HepG2 (cell line): Measurements from ENCODE around the gene RNGTT. TPM values are rescaled to one million over a fixed set of nuclear protein-coding genes. Genes with fewer than 3 reads are reported as not detected.

Experiments
- ATAC-seq: fragments of 200-7000 bp; cut with Tn5 transposase; 3 replicates; pipeline ENCODE4 v1.9.1; 2020; ENCODE audit warnings: mild to moderate bottlenecking, moderate library complexity
- BruUV-seq: library from RNA; stranded (reverse); fragments of 400-500 nt; replicated peaks from 2 replicates; lab custom pipeline; 2021; lab: Mats Ljungman, UMichigan
- CTCF ChIA-PET: fragments of 300-600 bp; formaldehyde crosslinking; extraction: SDS; loops from one replicate; lab custom pipeline; 2021; ENCODE audit warnings: low total read pairs, inconsistent platforms, low intra/inter-chr PET ratio; lab: Yijun Ruan, JAX
- POLR2A ChIA-PET: fragments of 350-600 bp; sonication (Branson Sonifier 250); formaldehyde crosslinking; loops from one replicate; lab custom pipeline; 2020; ENCODE audit warnings: antibody characterized with exemption, inconsistent platforms; lab: Yijun Ruan, JAX
- DNase-seq: peaks from one replicate; pipeline ENCODE4 v3.0.0-alpha.2; 2015; ENCODE audit warnings: low spot score
- FAIRE-seq: peaks from 3 replicates; lab custom pipeline; 2011; peaks lifted over from hg19 to GRCh38; lab: Jason Lieb, UNC
- H2AFZ ChIP-seq: one replicate; pipeline ENCODE4 v1.6.1; 2011; ENCODE audit warnings: low read length, inconsistent platforms
- H3K27ac ChIP-seq: fragments of 300-600 bp; 3 replicates; pipeline ENCODE4 v1.8.0; 2011; ENCODE audit warnings: mixed run types, mild to moderate bottlenecking, mixed read lengths, low read length, inconsistent platforms; ENCODE audit not compliant: insufficient read depth; ENCODE audit errors: extremely low read length
- H3K27me3 ChIP-seq, 2 experiments: fragments of 200-600 bp in 1 of 2; 2 replicates in 1 of 2; 3 replicates in 1 of 2; pipeline versions ENCODE4 v1.6.0 to v1.8.0; 2011; ENCODE audit warnings: low read length in 2 of 2, mild to moderate bottlenecking in 2 of 2, moderate library complexity in 2 of 2, inconsistent platforms in 1 of 2; ENCODE audit not compliant: insufficient read depth in 2 of 2, control insufficient read depth in 1 of 2
- H3K36me3 ChIP-seq, 2 experiments: fragments of 200-600 bp in 1 of 2; replicated peaks in 1 of 2; 2 replicates in 1 of 2; 3 replicates in 1 of 2; pipeline versions ENCODE4 v1.5.1 to v1.8.0; 2011; ENCODE audit warnings: low read length in 2 of 2, inconsistent platforms in 1 of 2; ENCODE audit not compliant: insufficient read depth in 2 of 2, control insufficient read depth in 1 of 2
- H3K4me1 ChIP-seq: 2 replicates; pipeline ENCODE4 v1.5.1; 2012; ENCODE audit warnings: low read length, inconsistent platforms; ENCODE audit not compliant: insufficient read depth
- H3K4me2 ChIP-seq: 2 replicates; pipeline ENCODE4 v1.6.0; 2011; ENCODE audit warnings: low read depth, low read length, inconsistent platforms
- H3K4me3 ChIP-seq, 3 experiments: fragments of 200-600 bp in 1 of 3; sonication (generic), shearing (Covaris generic) in 1 of 3; replicated peaks in 1 of 3; 2 replicates each; pipeline ENCODE4 v1.5.1; 2011 to 2016; ENCODE audit warnings: low read length in 3 of 3, inconsistent platforms in 2 of 3, low read depth in 2 of 3, mild to moderate bottlenecking in 2 of 3, control low read depth in 1 of 3, mixed read lengths in 1 of 3; ENCODE audit not compliant: insufficient read depth in 1 of 3
- H3K79me2 ChIP-seq: one replicate; pipeline ENCODE4 v1.6.1; 2011; ENCODE audit warnings: low read length, inconsistent platforms; ENCODE audit not compliant: insufficient read depth
- H3K9ac ChIP-seq: 2 replicates; pipeline ENCODE4 v1.6.0; 2011; ENCODE audit warnings: mild to moderate bottlenecking, low read depth, low read length, inconsistent platforms; ENCODE audit not compliant: insufficient read depth
- H3K9me3 ChIP-seq: 2 replicates; pipeline ENCODE4 v1.5.1; 2012; ENCODE audit warnings: mild to moderate bottlenecking, low read length
- H4K20me1 ChIP-seq: 2 replicates; pipeline ENCODE4 v1.6.0; 2011; ENCODE audit warnings: inconsistent platforms, mild to moderate bottlenecking, low read length, moderate library complexity; ENCODE audit not compliant: insufficient read depth
- CEBPG ChIP-seq: IDR thresholded peaks from 2 replicates; pipeline ENCODE4 v1.6.1; 2016
- SAP130 ChIP-seq: IDR thresholded peaks from 2 replicates; pipeline ENCODE4 v1.6.1; 2016; ENCODE audit warnings: low read depth
- ZNF10 ChIP-seq: sonication (generic); formaldehyde crosslinking; IDR thresholded peaks from 2 replicates; pipeline ENCODE4 v1.4.0; 2020; ENCODE audit warnings: mild to moderate bottlenecking, low read depth, missing genetic modification reagents, borderline replicate concordance
- ZNF224 ChIP-seq: sonication (generic); formaldehyde crosslinking; IDR thresholded peaks from 2 replicates; pipeline ENCODE4 v1.5.0; 2020; ENCODE audit warnings: mild to moderate bottlenecking, missing genetic modification reagents
- WGBS: methylation state at CpG from one replicate; pipeline ENCODE4 v1.1.6; 2017; ENCODE audit warnings: low lambda C conversion rate; 5-methylcytosine and 5-hydroxymethylcytosine counted together
- in situ Hi-C: cut with HindIII; loops from 2 replicates; pipeline ENCODE4 v1.10.0; 2017; ENCODE audit warnings: low pct_unique_long_range_greater_than_20kb; ENCODE audit not compliant: extremely low pct_ligation_motif_present
- intact Hi-C: fragments of 100-400 bp; cut with micrococcal nuclease; formaldehyde crosslinking; loops from one replicate; pipeline ENCODE4 v1.10.0; 2022; ENCODE audit not compliant: unreplicated experiment
- polyA plus RNA-seq, 8 experiments: library from polyadenylated mRNA; depleted of rRNA in 3 of 8; stranded (reverse) in 7 of 8; unstranded in 1 of 8; fragments of >200 nt; fragmentation: Illumina TruSeq in 4 of 8; extraction: Trizol in 4 of 8; gene quantifications; 2 replicates each; pipeline versions ENCODE4 v1.2.1 to v1.2.3, GENCODE V29; 2011 to 2016; ENCODE audit warnings: low read depth in 4 of 8, missing spikeins in 1 of 8, mixed read lengths in 1 of 8; ENCODE audit not compliant: insufficient read depth in 1 of 8
- total RNA-seq, 5 experiments: library from RNA; depleted of rRNA; stranded (reverse); fragments of >200 nt; fragmentation: Illumina TruSeq; extraction: Trizol; gene quantifications; 2 replicates each; pipeline ENCODE4 v1.2.3, GENCODE V29; 2016; ENCODE audit warnings: low read depth in 1 of 5
- TF ChIP-seq, protein P1 (sequence below): sonication (generic); formaldehyde crosslinking; IDR thresholded peaks from 2 replicates; pipeline ENCODE4 v1.4.0; 2020; ENCODE audit warnings: mild to moderate bottlenecking, missing genetic modification reagents
- TF ChIP-seq, protein P2 (sequence below), 2 experiments: sonication (generic) in 1 of 2; formaldehyde crosslinking in 1 of 2; IDR thresholded peaks; 2 replicates each; pipeline versions ENCODE4 v1.4.0 to v1.6.1; 2016 to 2020; ENCODE audit warnings: borderline replicate concordance in 1 of 2, low read depth in 1 of 2, mild to moderate bottlenecking in 1 of 2, missing genetic modification reagents in 1 of 2
- TF ChIP-seq, protein P3 (sequence below): sonication (generic); formaldehyde crosslinking; IDR thresholded peaks from 2 replicates; pipeline ENCODE4 v1.4.0; 2020; ENCODE audit warnings: missing genetic modification reagents, borderline replicate concordance

RNGTT gene
- total and polyA plus RNA-seq, 2 of the 13 experiments (the other 11 are each of a cell fraction or from before 2014, with no cell fraction given), result 6.0 to 22.6 TPM

DNA sequence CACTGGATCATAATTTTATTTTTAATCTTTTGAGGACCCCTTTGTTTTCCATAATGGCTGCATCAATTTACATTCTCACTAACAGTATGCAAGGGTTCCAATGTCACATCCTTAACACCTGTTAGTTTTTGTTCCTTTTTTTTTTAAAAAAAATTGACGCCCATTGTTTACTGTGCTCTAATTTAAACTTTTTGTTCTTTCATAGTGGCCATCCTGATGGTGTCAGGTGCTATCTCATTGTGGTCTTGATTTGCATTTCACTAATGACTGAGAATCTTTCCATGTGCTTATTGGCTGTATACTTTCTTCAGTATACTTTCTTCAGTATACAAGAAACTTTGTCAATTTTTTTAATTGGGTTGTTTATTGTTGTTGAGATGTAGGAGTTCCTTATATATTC lies 347.0 kb downstream of the RNGTT start (continued):
- no peak for TF ChIP-seq SAP130 (CRISPR knock-in tag)
- TF ChIP-seq, all 625 proteins: peak for 0

DNA sequence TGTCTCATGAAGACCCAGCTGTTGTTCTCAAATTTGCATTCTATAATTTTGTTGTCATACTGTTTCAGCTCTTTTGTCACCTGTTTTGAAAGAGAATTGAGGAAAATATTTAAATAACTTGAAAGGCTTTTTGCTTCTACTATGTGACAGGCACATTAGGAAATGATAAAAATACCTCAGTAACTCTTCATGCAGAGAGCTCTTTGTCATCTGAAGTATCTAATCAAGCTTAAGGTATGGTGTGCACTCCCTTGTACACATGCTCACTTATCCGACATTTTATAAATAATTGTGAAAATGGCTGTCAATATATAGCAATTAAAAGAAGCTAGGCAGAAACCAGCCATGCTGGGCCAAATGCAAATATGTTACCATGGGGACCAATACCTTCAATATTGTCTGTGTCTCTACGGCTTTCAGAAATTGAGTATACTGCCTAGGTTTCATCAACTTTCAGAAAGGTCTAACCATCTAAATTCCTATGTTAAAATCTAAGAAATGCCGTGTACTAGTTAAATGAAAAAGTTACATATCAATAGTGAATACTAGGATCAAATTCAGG lies 349.0 kb downstream of the RNGTT start:
- FAIRE-seq (no peak), DNase-seq (no peak), ATAC-seq (no peak)
- no peak overlapping the region for H2AFZ ChIP-seq
- H3K9me3 ChIP-seq, result no peaks in the 10 kb centered on the region
- H3K27me3 ChIP-seq, result no peaks in the 10 kb centered on the region
- H3K4me2 ChIP-seq, result no peak overlapping the region
- H3K27ac ChIP-seq, result no peak overlapping the region
- H3K36me3 ChIP-seq, result peaks cover 3 to 8% of the 10 kb centered on the region in 2 experiments; a peak in 4 of 5 replicates
- H3K4me3 ChIP-seq, result no peak overlapping the region
- TF ChIP-seq, protein P1, sequence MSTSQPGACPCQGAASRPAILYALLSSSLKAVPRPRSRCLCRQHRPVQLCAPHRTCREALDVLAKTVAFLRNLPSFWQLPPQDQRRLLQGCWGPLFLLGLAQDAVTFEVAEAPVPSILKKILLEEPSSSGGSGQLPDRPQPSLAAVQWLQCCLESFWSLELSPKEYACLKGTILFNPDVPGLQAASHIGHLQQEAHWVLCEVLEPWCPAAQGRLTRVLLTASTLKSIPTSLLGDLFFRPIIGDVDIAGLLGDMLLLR (CRISPR knock-in tag), result no peak
- TF ChIP-seq ZNF224 (CRISPR knock-in tag) (no peak), ZNF10 (CRISPR knock-in tag) (no peak), CEBPG (CRISPR knock-in tag) (no peak)
- TF ChIP-seq, protein P2, sequence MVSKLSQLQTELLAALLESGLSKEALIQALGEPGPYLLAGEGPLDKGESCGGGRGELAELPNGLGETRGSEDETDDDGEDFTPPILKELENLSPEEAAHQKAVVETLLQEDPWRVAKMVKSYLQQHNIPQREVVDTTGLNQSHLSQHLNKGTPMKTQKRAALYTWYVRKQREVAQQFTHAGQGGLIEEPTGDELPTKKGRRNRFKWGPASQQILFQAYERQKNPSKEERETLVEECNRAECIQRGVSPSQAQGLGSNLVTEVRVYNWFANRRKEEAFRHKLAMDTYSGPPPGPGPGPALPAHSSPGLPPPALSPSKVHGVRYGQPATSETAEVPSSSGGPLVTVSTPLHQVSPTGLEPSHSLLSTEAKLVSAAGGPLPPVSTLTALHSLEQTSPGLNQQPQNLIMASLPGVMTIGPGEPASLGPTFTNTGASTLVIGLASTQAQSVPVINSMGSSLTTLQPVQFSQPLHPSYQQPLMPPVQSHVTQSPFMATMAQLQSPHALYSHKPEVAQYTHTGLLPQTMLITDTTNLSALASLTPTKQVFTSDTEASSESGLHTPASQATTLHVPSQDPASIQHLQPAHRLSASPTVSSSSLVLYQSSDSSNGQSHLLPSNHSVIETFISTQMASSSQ (IDR thresholded peaks at IDR 0.05; ENCODE audit: low read depth), result no peak
- TF ChIP-seq, protein P2 (CRISPR knock-in tag; IDR thresholded peaks at IDR 0.05; ENCODE audit: borderline replicate concordance), result no peak
- TF ChIP-seq, protein P3, sequence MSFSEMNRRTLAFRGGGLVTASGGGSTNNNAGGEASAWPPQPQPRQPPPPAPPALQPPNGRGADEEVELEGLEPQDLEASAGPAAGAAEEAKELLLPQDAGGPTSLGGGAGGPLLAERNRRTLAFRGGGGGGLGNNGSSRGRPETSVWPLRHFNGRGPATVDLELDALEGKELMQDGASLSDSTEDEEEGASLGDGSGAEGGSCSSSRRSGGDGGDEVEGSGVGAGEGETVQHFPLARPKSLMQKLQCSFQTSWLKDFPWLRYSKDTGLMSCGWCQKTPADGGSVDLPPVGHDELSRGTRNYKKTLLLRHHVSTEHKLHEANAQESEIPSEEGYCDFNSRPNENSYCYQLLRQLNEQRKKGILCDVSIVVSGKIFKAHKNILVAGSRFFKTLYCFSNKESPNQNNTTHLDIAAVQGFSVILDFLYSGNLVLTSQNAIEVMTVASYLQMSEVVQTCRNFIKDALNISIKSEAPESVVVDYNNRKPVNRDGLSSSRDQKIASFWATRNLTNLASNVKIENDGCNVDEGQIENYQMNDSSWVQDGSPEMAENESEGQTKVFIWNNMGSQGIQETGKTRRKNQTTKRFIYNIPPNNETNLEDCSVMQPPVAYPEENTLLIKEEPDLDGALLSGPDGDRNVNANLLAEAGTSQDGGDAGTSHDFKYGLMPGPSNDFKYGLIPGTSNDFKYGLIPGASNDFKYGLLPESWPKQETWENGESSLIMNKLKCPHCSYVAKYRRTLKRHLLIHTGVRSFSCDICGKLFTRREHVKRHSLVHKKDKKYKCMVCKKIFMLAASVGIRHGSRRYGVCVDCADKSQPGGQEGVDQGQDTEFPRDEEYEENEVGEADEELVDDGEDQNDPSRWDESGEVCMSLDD (CRISPR knock-in tag), result no peak
- H3K4me1 ChIP-seq, result no peaks in the 10 kb centered on the region
- 96% methylated on average over 3 of the region's 3 CpGs for WGBS
- ChIA-PET CTCF (no interaction called here), POLR2A (no interaction called here)
- intact Hi-C loops (no loop called here), in situ Hi-C loops (no loop called here)
- no peaks in the 10 kb centered on the region for H4K20me1 ChIP-seq
- H3K79me2 ChIP-seq, result no peaks in the 10 kb centered on the region
- H3K9ac ChIP-seq, result no peak overlapping the region
- no TSS peak for BruUV-seq
